ENCODE measurements around the gene NCKAP5. TPM values are rescaled to one million over a fixed set of nuclear protein-coding genes. Genes with fewer than 3 reads are reported as not detected.

NCKAP5 gene
- total RNA-seq, 2 donors from 2014 or later, result 0.78 to 2.6 TPM

GRCh38 chr2:133270550-133270949 is 297.7 kb downstream of the NCKAP5 start:
- intact Hi-C loops (cut with DNase I), result no loop called here
- H3K4me3 ChIP-seq, result no peak overlapping the region

GRCh38 chr2:133266926-133267590 is 301.2 kb downstream of the NCKAP5 start:
- no peaks in the 10 kb centered on the region for H3K36me3 ChIP-seq (replicated peaks in 1 of 2; ENCODE audit: insufficient read depth in 1 of 2, low read depth in 2 of 2)
- DNase-seq, result no peak
- no peak overlapping the region for H3K4me3 ChIP-seq
- peaks cover 22% of the 10 kb centered on the region for H3K4me1 ChIP-seq
- H3K27ac ChIP-seq, result no peak overlapping the region
- TF ChIP-seq CTCF (IDR thresholded peaks at IDR 0.05) (no peak), POLR2A (IDR thresholded peaks at IDR 0.05) (no peak)
- intact Hi-C loops (cut with DNase I), result no loop called here
- 0% methylated on average over 10 to 15 of the region's 17 CpGs for WGBS, 2 donors
- no peaks in the 10 kb centered on the region for H3K9me3 ChIP-seq
- ATAC-seq, result no peak
- H3K27me3 ChIP-seq, result no peaks in the 10 kb centered on the region

More at GRCh38 chr2:133270550-133270949, 297.7 kb downstream of the NCKAP5 start:
- DNase-seq, result no peak
- Histone ChIP-seq H3K36me3 (replicated peaks in 1 of 2; ENCODE audit: insufficient read depth in 1 of 2, low read depth in 2 of 2) (no peaks in the 10 kb centered on the region), H3K9me3 (no peaks in the 10 kb centered on the region), H3K27ac (no peak overlapping the region), H3K27me3 (no peaks in the 10 kb centered on the region), H3K4me1 (peaks cover 16% of the 10 kb centered on the region)
- no peak for TF ChIP-seq POLR2A (IDR thresholded peaks at IDR 0.05)
- no peak for TF ChIP-seq CTCF (IDR thresholded peaks at IDR 0.05)
- 85 to 87% methylated on average over 5 of the region's 5 CpGs for WGBS, 2 donors
- no peak for ATAC-seq

- no peaks in the 10 kb centered on the region for H3K36me3 ChIP-seq (replicated peaks in 1 of 2; ENCODE audit: insufficient read depth in 1 of 2, low read depth in 2 of 2)
- H3K4me1 ChIP-seq, result peaks cover 22% of the 10 kb centered on the region
- DNase-seq (peak in 1 of 4 donors; percentile 7), ATAC-seq (peak; percentile 40)
- WGBS, 2 donors, result 2 to 5% methylated on average over 24 to 60 of the region's 68 CpGs
- intact Hi-C loops (cut with DNase I), result no loop called here
- TF ChIP-seq CTCF (IDR thresholded peaks at IDR 0.05), result no peak
- no peak for TF ChIP-seq POLR2A (IDR thresholded peaks at IDR 0.05)
- H3K27ac ChIP-seq, result peak overlapping the region in 1 of 4 donors; percentile 17
- peak overlapping the region in 1 of 2 donors; percentile 12 for H3K4me3 ChIP-seq
- H3K9me3 ChIP-seq, result no peaks in the 10 kb centered on the region
- H3K27me3 ChIP-seq, result no peaks in the 10 kb centered on the region
Measured at GRCh38 chr2:133266041-133266925, 302.0 kb downstream of the NCKAP5 start.

GRCh38 chr2:133265432-133265949 is 302.8 kb downstream of the NCKAP5 start:
- DNase-seq (peak; percentile 40 to 58 (median 44)), ATAC-seq (peak; percentile 81)
- Histone ChIP-seq H3K36me3 (replicated peaks in 1 of 2; ENCODE audit: insufficient read depth in 1 of 2, low read depth in 2 of 2) (no peaks in the 10 kb centered on the region), H3K27ac (peak overlapping the region in 1 of 4 donors; percentile 17), H3K27me3 (no peaks in the 10 kb centered on the region), H3K9me3 (no peaks in the 10 kb centered on the region), H3K4me1 (peaks cover 22% of the 10 kb centered on the region), H3K4me3 (no peak overlapping the region)
- intact Hi-C loops (cut with DNase I), result no loop called here
- TF ChIP-seq CTCF (IDR thresholded peaks at IDR 0.05), result no peak
- TF ChIP-seq POLR2A (IDR thresholded peaks at IDR 0.05), result no peak
- WGBS, 2 donors, result 7 to 17% methylated on average over 8 to 19 of the region's 19 CpGs
